ENCODE data around the gene TRIO.

Gene TRIO

DNA sequence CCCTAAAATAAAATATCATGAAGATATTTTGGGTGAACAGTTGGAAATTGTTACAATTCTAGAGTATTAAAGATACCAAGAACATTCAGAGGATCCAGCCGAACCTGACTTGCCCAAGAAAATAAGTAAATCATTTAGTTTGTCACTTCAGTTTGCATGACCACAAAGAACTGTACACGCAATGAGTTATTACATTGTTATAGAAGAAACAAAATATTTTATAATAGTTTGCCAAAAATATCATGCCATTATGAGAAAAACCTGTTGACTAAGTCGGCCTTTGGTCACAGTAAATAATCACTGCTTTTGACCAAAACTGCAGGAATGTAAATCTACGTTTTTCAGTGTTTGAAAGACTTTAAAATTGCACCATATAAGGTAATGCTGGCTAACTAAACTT lies 27.9 kb downstream of the TRIO start:
- FAIRE-seq: no peak

DNA sequence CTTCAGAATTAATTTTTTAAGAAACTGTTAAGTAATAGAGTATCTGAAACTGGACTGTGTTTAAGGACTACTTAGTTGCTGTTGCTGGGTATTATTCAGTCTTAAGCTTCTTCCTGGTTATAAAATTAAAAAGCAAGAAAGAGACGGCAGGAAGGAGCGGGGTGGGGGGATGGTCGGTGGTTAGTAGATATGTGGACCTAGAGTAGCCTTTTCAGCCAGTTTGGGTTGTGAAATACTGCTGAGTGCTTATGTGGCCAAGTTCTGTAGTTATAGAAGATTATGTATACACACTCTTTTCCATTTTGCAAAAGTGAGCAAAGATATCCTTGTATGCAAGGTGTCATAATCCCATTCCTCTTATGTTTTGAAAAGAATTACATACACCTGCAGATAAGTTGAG lies 28.5 kb downstream of the TRIO start:
- no peak for FAIRE-seq

DNA sequence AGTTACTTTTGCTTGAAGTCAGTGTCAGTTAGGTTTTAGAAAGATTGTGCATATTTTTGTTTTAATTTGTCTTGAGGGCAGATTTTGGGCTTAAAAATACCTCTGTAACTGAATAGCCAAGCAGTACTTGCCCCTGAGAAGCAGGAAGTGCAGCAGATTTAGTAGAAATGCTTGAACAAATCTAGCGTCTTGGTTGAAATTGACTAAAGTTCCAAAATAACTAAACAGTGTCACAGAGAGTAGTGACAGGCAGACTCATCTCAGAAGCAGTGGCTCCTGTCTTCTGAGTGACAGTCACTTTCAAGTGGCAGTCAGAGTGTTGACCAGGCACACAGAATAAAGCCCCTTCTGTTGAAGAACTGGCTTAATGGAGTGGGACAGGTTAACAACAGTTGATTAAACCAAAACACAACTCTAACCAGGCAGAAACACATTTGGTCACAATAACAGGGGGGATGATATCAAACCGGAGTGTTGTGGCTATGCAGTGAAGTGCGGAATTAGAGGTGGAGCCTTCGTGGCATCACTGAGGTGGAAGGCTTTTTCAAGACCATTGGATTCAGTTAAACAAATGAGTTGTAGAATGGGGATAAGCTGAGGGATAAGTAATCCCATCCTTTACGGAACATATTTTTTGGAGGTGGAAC lies 29.1 kb downstream of the TRIO start:
- FAIRE-seq: no peak

DNA sequence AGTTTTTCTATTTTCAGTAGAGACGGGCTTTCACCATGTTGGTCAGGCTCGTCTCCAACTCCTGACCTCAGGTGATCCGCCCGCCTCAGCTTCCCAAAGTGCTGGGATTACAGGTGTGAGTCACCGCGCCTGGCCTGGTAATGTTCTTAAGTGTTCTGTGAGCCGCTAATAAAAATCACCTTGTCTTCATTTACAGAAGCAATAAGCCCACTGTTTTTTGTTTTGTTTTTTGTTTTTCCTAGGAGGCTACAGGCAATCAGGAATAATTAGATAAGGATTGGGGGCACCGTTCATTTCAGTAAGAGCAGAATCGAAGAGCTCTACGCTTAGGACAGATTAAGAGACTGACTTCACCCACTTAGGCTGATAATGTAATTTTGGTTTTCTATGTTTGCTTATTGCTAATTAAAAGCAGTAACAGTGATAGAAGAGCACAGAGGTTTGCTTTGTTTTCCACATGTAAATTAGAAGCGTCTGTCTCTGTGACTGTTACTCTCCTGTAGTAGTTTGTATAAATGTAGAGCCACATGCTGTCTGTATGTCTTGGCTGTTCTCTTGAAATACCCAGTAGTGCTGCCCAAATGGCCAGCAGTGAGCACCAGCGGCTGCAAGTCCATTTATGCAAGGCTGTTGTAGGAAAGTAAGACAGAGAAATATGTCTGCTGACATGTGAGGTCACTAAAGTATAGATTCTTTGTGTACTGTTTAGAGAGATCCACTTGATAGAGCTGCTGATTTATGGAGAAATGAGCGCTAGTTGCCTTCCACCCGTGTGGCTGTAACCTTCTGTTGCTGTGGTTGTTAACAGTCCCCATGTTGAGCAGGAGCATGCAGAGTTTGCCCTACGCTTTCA lies 30.5 kb downstream of the TRIO start:
- FAIRE-seq: no peak

DNA sequence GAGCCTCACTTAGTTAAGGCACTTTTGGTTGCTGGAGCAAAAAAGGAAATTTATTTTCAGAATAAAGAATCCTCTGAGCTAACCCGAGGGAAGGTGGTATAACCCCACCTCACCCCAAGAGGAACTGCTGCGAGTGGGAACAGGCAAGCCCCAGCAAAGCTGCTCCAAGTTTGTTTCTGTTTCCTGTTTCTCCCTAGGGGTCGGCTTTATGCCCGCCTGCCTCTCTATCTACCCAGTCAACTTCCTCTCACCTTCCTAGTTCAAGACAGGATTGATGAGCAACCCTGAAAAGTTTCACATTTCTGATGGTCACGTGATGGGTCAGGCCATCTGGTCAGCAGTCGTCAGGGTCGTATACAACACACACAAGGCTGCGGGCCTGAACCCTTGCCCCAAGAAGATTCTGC lies 31.1 kb downstream of the TRIO start:
- FAIRE-seq: no peak

DNA sequence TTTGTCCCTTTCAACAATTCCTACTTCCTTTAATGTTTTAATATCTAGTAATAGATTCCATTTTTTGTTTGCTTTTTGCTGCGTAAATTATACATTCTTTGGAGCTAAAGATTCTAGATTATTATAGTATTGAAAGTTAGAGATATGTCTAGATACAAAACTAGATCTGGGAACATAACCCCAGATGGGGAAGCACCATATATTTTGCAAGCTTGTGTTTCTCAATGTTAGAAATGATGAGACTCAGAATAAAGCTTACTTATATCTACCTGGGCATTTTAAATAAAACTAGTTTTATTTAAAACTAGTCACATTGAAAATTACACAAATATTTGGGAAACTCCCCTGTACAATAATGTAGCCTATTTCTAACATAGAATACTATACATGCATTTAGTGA lies 32.2 kb downstream of the TRIO start:
- FAIRE-seq: no peak

DNA sequence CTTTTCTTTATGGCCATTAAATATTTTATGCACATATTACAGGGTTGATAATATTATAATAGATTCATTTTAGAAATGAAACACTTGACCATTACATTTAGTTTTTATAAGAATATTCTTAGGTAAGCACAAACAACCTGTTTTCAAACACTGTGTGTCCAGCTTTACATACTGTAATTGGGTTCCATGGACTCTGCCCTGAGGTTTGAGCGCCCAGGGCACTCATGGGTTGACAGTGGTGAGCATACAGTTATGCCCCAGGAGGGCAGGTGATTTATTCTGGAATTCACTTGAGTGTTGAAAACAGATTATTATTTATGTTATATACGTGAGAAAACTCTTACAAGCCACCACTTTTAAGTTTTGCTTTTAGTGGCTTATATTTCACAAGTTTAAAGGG lies 33.7 kb downstream of the TRIO start:
- FAIRE-seq: no peak

DNA sequence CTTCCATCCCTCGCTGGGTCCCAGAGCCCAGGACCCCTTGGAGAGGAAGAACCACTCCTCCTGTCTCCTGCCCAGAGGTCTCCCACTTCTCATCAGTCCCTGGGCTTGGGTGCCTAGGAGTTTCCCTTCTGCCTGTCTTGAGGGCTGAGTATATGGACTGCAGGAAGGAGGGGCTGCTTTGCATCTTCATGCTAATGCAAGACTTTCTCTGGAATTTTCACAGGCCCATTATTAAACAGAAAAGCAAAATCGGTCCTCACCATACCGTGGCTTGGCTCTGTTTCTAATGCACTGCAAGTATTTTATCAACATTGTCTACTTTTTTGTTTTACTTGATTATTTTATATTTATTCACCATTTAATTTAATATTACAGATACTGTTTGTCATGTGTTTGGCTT lies 34.5 kb downstream of the TRIO start:
- no peak for FAIRE-seq

DNA sequence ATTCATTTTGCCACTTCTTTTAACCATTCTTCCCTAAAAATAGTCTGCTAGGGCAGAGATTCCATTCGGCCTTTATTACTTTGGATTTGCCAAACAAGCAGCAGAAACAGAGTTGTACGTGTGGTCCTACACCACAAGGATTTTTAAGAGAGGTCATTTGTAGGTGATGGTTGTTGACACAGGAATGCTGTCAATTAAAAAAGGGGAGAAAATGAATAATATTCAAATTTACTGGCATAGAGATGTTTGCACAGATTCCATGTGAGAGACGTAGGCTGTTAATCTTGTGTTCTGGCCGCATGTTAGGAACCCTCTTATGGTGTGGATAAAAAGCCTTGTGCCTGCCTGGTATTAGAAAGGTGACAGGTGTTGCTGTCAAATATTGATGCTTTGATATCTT lies 34.9 kb downstream of the TRIO start:
- no peak for FAIRE-seq

DNA sequence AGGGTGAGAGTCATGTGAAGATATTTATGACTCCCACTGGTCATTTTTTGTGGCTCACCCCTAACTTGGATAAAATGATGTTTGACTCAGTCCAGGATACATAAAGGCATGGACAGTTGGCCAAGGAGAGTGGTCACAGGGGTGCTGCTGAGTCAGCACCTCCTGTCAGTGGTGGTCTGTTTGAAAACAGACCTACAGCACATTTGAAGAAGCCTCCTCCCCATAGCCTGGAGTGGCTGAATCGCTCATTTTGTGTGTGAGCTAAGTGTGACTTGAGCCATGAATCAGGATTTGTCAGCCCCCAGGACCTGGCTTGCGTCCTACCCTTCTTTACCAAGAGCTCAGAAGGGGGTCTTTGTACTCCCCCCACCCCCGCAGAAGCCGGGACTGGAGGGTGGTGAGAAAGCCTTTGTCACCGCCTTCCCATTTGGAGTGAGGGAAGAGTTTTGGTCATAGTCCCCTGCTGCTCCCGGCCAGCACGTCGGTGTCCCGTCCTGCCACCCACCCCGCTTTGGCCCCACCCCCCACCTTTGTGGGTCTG lies 35.6 kb downstream of the TRIO start:
- no peak for FAIRE-seq

DNA sequence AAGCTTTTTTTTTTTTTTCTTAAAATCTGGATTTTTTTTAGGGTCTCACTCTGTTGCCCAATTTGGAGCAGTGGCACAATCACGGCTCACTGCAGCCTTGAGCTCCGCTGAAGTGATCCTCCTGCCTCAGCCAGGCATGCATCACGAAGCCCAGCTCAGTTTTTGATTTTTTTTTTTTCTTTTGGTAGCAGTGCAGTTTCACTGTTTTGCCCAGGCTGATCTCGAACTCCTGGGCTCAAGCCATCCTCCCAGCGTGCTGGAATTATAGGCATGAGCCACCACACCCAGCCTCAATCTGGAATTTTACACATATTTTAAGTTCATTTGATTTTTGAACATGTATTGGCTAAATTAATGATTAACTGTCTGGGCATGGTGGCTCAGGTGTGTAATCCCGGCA lies 36.3 kb downstream of the TRIO start:
- FAIRE-seq: no peak

DNA sequence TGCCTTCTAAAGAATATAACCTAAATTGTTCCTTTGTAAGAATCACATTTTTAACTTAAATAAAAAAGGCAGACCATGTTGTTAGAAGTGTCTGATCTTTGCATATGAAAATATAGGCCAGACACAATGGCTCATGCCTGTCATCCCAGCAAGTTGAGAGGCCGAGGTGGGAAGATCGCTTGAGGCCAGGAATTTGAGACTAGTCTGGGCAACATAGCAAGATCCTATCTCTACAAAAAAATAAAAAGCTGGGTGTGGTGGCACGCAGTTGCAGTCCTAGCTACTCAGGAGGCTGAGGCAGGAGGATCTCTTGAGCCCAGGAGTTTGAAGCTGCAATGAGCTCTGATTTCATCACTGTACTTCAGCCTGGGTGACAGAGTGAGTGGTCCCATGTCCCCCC lies 37.3 kb downstream of the TRIO start:
- FAIRE-seq: no peak

DNA sequence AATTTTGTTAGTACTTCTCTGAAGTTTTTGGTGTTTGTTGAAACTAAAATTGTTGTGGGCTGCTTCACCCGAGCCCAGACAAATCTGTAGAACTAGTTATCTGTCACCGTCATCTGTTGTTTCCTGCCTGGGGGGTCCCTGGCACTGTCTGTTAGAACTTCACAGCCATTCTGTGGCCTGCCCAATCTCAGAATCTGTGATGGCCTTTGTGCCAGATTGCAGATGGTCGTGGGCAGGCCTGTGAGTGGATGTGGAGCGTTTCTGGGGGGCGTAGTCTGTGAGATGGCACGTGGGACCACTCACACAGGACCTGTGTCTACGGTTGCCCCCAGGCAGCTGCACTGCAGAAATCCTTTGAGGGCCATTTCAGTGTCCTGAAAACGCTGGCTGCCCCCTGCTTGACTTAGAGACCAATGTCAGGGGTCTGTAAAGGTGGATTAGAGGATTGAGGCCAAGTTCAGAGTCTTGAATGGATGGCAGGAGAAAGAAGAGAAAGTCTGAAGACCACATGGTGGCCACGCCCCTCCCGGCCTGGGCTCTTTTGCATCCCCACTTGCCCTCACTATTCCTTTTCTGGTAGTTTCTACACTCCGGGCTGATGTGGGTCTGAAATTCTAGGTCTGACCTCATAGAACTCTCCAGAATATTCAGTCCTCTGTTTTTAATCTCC lies 38.3 kb downstream of the TRIO start:
- FAIRE-seq: no peak

DNA sequence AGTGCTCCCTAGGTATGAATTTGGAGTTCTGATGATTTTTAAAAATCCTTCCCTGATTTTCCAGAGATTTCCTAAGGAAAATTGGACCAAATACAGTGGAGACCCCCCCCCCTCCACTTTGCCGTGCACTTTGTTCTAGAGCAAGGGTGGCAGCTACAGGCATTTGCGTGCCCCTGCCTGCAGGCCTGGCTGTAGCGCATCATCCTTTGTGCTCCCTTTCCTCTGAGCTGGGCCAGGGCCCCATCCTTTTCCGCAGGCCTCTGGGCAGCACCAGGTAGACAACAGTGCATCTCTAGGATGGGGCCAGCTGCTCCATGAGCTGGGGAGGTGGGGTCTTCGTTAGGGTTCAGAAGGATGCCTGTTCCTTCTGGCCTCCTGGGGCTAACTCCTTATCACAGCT lies 39.6 kb downstream of the TRIO start:
- FAIRE-seq: no peak

DNA sequence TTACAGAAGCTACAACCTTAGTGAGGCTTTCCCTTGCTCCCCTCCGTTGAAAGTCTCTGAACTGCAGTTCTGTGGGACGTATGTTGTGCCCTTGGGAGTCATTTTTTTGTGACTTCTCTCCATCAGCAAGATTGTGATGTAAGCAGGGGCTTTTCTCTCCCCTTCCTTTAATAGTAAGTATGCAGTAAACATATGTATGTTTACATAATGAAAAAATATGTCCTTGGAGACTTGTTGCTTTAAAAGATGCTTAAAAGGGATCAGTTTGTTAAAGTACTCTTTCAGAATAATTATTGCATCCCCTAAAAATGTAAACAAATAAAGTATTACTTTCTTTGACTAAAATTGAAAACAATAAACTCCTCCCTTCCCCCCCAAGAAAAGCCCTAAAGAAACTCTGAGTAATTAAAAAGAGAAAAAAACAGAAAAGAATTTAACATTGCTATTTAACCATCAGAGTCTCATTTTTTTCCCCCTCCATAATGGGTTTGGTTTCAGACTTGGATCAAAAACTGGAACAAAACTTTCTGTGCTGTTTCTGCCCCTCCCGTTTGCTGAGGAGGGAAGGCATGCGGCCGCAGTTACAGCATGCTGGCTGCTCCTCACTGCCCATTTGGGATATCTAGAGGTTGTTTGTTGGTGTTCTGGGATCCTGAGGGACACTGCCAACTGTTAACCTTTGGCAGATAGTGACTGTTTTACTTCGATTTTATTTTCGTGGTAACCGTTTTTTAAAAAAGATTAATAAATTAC lies 40.2 kb downstream of the TRIO start:
- no peak for FAIRE-seq

DNA sequence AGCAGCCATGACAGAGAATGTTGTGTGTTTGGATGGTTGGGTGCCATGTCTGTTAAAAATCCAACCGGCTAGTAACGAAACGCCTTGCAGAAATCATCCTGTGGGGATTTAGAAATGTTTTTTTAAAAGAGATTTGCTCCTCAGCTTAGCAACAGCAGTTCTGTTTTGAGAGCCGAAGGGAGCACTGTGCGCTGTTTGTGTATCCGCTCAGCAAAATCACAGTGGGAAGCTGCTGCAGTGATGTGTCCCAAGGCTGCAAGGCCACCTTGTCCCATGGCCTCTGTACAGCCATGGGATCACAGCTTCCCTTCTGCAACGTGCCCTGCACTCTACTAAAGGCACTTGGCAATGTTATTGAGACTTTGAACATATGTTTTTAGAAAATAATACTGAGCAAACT lies 40.9 kb downstream of the TRIO start:
- FAIRE-seq: no peak

DNA sequence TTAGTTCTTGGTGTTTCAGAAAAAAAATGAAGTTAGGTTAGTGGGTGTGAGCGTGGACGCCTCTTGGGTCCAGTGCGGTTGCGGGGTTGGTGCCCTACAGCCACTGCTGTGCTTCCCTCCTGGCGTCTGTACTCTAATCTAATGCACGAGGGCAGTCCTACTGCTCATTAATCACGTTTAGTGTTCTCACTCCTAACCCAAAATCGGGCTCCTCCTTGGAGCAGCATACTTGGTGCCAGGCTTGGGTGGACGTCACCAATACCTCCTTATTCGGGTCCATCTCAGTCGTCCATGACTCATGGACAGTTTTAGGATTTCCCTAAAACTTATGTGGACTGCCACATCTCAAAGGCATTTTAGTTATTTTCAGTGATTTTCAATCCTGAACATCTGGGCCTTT lies 41.6 kb downstream of the TRIO start:
- FAIRE-seq: no peak

DNA sequence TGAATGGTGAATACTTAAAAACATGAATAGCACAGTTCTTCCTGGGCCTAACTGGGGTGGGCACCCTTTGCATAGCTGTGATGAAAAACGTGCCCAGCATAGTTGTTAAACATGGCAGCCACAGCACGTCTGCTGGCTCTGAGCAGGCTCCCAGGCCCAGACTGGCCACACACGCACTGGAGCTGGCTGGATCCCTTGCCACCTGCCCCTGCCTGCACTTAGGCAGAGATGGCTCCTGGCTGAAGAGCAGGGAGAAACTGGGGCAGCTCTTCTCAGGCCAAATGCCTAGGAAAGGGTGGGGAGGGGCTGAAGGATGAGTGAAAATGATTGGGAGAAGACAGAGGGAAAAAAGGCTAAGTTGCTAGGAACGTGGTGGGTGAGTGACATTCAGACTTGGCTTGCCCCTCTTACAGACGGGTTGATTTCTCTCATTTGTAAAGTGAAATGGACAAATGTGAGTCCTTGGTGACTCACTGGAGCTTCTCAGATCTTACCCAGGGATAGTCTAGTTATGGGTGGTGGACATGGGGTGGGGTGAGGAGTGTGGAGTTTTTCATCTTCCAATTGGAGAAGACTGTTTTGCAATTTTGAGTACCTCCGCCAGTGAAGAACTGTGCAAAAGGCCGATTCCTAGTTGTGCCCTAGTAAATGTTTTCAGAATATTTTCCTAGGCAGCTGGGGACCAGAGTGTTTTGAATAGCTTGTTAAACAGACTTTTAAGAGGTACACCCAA lies 42.4 kb downstream of the TRIO start:
- no peak for FAIRE-seq

DNA sequence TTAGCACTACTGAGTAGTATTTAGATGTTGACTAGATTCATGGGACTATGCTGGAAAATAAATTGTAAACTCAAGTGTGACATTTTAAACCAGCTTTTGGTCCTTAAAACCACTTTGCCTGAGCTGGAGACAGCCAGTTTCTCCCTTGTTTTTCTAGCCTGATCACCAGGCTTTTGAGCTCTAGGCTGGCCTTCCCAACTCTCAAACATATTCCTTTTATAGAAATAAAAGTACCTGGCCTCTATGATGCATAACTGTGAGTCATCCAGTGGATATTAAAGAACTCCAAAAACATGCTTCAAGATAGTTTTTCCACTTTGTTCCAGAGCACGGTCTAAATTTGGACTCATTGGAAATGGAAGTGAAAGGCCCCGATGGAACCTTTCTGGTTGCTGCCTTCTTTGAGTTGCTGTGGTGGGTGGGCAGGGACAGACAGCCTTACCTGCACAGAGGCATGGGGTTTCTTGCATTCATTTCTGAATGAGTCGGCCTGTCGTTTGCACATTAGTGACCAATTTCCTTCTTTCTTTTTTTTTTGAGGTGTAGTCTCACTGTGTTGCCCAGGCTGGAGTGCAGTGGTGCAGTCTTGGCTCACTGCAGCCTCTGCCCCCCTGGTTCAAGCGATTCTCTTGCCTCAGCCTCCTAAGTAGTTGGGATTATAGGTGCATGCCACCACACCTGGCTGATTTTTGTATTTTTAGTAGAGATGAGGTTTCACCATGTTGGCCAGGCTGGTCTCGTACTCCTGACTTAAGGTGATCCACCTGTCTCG lies 43.1 kb downstream of the TRIO start:
- no peak for FAIRE-seq

DNA sequence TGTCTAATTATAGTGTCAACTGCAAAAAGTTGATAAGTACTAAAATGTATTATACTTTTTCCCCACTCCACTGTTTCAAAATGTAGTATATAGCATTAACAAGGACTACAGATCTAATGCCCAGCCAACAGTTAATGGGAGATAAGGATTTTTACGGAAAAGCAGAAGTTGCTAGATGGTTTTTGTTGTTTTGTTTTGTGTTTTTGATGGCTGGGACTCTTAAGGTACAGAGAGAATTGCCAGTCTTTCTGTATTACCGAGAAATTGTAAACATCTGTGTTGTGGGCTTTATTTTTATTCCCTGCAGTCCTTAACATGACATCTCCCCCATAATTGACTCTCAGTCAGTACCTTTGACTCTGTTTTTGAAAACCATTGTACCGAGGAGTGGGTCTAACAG lies 44.0 kb downstream of the TRIO start:
- no peak for FAIRE-seq

DNA sequence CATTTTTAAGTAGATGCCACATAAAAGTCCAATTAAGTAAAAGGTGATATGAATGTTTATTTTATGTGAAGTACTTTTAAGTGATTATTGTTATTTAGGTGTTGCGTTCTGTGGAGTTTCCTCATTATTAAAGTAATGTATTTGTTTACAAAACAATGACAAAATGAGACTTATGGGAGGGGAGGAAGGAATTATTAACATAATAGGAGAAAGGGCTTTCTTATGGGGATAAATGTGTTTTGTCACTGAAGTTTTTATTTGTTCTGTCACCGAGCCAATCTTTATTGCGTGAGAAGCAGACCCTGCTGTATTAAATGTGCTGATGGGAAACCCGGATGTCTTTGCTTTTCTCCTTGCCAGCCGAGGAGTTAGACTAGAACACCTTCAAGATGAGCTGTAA lies 44.5 kb downstream of the TRIO start:
- FAIRE-seq: no peak

DNA sequence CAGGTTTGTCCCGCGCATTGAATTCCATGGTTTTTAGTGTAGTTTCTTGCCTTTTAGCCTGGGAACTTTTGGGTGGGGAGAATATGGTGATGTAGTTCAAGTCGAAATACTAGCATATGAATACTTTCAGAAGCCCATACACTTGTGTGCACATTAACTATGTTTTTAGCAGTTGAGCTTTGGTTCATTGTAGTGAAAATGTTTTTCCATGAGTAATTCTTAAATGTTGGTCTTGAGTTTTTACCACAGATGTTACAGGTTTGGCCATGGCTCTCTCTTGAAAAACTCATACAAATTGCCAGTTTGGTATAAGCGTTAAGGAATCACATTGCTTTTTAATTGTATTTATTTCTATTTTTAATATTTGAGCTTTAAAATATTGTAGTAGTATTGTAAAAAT lies 45.6 kb downstream of the TRIO start:
- FAIRE-seq: no peak

Data from A204.1 (cell line).